ENCODE results near the gene TEP1.
"Not testable (repeated sequence)": the region's sequence is repeated elsewhere in the genome, so short reads cannot be mapped to it uniquely, and the experiment has no call there.

Gene TEP1

DNA sequence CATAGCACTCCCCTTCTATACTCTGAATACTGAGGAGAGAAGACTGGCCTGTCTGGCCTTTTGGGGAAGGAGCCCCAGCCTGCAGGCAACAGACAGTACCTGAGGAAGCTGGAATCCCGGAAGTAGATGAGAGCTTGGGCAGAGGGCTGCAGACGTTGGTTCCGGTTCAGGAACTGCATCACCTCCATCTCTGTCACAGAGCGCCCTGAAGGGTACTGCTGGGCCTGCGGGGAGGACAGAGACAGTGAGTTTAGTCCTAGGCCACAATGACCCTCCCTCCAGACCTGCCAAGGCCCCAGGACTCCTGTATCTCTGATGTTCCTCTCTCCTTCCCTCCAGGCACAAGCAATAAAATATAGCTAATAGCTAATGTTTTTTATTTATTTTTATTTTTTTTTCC lies 28.4 kb downstream of the TEP1 start:
- DNase-seq = no peak

DNA sequence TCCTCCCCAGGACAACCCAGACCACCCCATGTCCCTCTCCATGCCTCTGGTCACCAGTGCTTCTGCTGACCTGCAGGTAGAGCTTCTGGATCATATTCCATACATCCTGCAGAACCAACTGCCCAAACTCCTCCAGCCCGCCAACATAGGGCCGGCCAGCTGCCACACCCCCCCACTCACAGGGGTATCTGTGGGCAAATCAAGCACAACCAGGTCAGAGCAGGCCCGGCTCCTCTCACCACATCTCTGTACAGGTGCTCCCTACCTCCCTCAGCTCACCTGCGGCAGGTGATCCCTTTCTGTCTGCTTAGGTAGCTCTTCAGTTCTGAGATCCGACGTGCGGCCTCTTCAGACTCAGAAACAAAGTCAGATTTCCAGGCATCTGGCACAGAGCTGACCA lies 29.0 kb downstream of the TEP1 start:
- no peak for DNase-seq

DNA sequence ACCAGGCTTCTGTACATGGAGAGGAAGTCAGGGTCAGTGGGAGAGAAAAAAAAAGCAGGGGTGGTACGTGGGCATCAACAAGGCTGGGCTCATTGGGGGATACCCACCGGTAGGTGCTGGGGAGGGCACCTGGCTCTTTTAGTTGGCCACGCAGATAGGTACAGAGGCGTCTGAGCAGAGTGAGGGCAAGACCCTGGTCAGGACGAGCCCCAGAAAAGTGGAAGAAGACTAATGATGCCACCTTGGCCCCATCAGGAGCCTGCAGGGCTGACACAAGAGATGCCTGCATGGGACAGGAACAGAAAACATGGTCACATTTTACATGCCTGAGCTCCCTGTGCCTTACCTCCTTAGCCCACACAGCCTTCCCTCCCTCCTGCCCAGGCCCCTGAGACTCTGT lies 29.7 kb downstream of the TEP1 start:
- no peak for DNase-seq

GRCh38 chr14:20383032-20383431 lies 30.3 kb downstream of the TEP1 start:
- DNase-seq = no peak

DNA sequence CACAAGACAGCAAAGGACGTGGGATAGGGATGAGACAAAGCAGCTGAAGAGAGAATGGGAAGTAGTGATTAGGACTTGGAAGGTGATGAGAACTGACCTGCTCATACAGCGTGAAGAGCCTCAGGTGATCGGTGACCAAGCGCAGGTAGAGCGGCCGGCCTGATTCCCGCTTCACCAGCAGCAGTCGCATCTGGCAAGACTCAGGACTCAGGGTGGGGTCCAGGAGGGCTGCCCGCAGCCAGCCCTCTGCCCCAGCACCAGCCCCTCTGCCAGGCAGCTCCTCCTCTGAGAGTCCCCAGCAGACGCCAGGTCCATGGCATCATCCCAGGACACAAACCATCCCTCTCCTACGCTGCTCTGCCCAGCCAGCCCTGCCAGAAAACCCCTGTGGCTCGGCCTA lies 30.8 kb downstream of the TEP1 start:
- no peak for DNase-seq

GRCh38 chr14:20381341-20381740 lies 32.0 kb downstream of the TEP1 start:
- DNase-seq = no peak

GRCh38 chr14:20380681-20381080 lies 32.6 kb downstream of the TEP1 start:
- DNase-seq = no peak

GRCh38 chr14:20379743-20380142 lies 33.6 kb downstream of the TEP1 start:
- DNase-seq = no peak

DNA sequence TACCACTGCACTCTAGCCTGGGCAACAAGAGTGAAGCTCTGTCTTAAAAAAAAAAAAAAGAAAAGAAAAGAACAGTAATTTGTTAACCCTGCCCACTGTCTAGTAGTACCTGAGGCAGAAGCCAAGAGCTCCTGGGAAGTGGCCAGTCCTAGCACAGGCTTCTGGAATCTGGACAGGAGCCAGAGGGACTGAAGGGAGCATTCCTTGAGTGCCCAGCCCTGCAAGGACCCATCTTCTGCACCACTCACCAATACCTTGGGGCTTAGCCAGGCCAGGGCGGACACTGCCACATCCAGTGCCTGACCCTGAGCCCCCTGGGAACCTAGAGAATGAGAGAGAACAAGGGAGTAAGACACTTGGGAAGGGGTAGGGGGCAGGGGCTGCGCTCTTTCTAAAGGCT lies 36.1 kb downstream of the TEP1 start:
- no peak for DNase-seq

DNA sequence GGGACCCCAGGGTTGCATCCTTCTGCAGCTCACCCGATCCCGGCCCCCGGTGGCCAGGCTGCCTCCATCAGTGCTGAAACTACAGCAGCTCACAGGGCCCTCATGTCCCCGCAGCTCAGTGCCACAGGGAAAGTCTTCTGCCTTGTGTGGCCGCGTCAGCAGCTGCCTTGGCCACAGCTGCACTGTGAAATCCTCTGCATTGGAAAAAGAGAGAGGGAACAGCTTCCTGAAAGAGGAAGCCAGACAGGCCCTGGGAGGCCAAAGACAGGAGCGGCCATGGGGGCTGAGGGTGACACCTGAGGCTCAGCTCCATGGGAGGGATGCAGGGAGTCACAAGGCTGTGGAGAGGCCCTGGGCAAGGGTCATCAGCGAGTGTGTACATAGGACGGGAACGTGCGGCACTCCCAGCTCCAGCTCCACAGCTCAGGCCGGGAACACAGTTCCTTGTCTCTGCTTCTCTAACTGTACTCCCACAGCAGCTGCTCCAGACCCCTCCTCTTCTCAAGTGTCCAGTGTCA lies 37.2 kb downstream of the TEP1 start:
- DNase-seq = no peak

DNA sequence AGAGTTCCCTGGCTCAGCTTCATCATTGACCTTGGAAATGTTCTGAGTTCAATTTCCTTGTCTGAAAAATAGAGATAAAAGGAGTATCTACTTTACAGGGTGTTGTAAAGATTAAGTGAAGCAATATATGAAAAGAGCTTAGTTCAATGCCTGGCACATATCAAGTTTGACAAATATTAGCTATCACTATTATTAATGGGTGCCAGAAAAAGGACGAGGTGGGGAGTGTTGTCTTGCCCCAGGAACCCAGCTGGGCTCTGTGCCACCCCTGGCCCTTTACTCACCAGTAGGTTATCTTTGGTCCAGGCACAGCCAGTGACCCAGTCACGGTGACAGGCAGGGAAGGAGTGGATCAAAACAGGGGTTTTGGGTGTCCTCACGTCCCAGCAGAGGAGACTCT lies 37.8 kb downstream of the TEP1 start:
- DNase-seq = no peak

GRCh38 chr14:20372796-20373195 lies 40.5 kb downstream of the TEP1 start:
- DNase-seq = no peak

GRCh38 chr14:20365928-20366327 lies 47.4 kb downstream of the TEP1 start:
- no peak for DNase-seq

DNA sequence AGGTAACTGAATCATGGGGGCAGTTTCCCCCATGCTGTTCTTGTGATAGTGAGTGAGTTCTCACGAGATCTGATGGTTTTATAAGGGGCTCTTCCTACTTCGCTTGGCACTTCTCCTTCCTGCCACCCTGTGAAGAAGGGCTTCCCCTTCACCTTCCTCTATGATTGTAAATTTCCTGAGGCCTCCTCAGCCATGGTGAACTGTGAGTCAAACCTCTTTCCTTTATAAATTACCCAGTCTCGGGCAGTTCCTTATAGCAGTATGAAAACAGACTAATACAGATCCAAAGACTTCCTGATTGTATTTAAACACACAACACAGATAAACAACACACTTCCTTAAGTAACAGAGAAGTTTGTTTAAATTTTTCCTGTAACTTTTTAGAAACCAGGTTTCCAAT lies 54.8 kb downstream of the TEP1 start:
- not testable (repeated sequence) for DNase-seq

DNA sequence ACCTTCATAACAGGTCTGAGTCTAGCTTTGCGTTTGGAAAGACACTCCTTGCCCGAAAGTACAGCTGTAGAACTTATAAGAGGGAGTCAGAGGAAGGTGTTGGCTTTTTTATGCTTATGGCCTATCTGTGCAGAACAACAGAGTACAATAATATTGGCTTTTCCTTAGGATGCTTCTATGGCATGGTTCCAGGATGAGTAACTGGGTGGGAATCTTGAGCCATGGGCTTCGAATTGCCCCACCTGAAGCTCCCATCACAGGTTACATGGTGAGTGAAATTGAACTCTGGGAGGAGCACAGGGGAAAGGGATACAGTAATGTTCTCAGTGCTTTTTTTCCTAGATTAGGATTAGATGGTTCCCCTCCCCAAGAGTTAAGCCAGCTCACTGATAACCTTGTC lies 56.9 kb downstream of the TEP1 start:
- no peak for DNase-seq

DNA sequence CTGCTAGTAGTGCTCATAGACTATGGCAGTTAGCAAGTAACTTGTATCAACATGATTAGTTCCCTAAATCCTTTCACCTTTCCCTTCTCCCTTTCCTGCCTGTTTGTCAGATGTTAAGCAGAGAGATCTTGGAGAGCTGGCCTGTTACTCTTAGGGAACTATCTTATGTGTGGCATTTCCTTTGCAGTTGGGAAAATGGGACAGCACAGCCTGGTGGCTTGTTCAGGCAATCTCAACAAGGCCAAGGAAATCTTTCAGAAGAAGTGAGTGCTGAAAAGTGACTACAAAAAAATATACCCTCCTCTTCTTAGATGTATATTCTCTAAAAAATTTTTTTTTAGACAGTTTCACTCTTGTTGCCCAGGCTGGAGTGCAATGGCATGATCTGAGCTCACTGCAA lies 62.4 kb downstream of the TEP1 start:
- DNase-seq = no peak

- DNase-seq = no peak
Observed at GRCh38 chr14:20350282-20350681, 63.0 kb downstream of the TEP1 start.

- DNase-seq = no peak
Observed at GRCh38 chr14:20347747-20348146, 65.6 kb downstream of the TEP1 start.

DNA sequence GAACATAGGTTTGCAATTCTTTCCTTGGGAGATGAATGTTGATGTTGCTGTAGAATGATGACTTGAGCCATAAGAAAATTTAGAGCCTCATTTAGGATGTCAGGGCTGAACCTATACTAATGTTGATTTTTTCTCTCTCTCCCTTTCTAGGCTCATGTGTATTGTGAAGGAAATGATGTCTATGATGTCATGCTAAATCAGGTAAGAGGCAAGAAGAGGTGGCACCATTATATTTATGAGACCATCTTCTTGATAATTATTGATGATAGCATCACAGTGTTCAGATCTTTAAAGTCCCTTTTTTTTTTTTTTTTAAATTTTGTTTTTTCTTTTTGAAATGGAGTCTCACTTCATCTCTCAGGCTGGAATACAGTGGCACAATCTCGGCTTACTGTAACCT lies 66.6 kb downstream of the TEP1 start:
- DNase-seq = no peak

GRCh38 chr14:20345366-20345765 lies 67.9 kb downstream of the TEP1 start:
- no peak for DNase-seq

DNA sequence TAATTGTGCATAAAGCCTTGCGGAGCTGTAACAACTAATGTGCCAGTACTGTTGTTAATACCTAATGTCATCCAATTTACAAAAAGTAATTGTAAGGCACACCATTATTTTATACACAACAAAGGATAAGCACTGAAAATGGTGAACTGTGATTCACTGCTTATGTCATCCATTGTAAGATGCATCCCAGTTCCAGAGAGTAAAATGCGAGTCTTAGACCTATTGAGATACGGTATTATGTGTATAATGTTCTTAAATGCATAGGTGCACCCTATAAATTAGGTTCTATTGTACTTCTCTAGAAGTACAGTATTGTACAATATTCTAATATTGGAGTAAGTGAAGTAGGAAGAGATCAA lies 69.5 kb downstream of the TEP1 start:
- DNase-seq = no peak

GRCh38 chr14:20343092-20343861 lies 70.0 kb downstream of the TEP1 start, which contains the start of gene PARP2:
TSS of gene PARP2 (plus strand) at chr14:20343635. CDS start at chr14:20343642, 7 bp downstream.
- peak; percentile 99 for DNase-seq

DNA sequence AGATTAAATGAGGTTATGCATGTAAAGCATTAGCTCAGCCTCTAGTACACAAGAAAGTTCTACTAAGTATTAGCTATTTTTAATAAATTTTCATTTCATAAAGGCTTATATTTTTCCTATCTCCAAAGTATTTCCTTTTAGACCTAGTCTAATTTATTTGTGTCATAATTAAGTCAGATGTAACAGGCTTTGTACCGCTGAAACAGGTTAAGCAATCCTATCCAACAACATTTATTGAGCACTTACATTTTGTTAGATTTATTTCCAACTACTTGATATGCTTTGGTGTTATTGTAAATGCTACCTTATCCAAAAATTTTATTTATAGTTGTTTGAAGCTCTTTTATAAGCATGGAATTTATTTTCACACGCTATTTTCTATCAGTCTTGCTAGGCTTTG lies 71.7 kb downstream of the TEP1 start:
- no peak for DNase-seq

GRCh38 chr14:20341032-20341431 lies 72.3 kb downstream of the TEP1 start:
- DNase-seq = not testable (repeated sequence)

DNA sequence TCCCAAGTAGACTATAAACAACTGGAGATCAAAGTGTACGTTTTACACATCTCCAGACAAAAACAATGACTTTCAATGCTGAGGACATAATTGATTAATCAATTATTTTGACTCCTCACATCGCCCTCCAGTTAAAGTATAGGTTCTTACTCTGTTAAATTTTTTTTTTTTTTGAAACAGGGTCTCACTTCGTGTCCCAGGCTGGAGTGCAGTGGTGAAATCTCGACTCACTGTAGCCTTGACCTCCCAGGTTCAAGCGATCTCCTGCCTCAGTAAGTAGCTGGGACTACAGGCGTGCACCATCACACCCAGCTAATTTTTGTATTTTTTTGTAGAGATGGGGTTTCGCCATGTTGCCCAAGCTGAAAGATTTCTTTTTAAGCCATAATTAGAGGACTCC lies 79.3 kb downstream of the TEP1 start:
- no peak for DNase-seq
